ENCODE results near the gene FILIP1L. TPM values are rescaled to one million over a fixed set of nuclear protein-coding genes. Genes with fewer than 3 reads are reported as not detected.

The FILIP1L gene
- total and polyA plus RNA-seq, 2 of the 4 experiments (the other 2 are of a cell fraction) = 11.5 to 19.9 TPM

DNA sequence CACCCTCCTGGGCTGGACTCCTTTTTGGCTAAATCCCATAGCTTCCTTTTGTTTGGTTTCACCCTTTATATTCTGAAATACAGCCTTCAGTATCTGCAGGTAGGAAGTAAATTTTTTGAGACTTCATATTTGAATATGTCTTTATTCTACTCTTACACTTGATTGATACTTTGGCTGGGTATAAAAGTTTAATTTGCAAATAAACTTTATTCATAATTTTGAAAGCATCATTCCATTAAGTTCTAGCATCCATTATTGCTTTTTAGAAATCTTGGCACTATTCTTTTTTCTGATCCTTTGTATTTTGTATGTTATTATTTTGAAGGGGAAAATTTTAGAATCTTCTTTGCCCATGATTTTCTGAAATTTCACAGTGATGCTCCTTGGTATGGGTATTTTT lies 41.3 kb upstream of the FILIP1L start:
- Histone ChIP-seq H3K18ac (ENCODE audit: low read depth, low read length) (no peak overlapping the region), H4K91ac (ENCODE audit: insufficient read depth, low read depth, low read length) (no peak overlapping the region), H2BK120ac (ENCODE audit: low read depth, low read length) (no peak overlapping the region), H3K36me3 (ENCODE audit: control insufficient read depth, insufficient read depth, low read length) (no peaks in the 10 kb centered on the region), H2AFZ (replicated peaks; ENCODE audit: low read length, poor library complexity) (no peak overlapping the region), H3K56ac (ENCODE audit: extremely low read depth, insufficient read depth, low read length) (no peak overlapping the region), H3K14ac (replicated peaks; ENCODE audit: low read depth, low read length) (no peak overlapping the region), H2AK5ac (ENCODE audit: low read depth, low read length) (no peak overlapping the region), H2AK9ac (replicated peaks; ENCODE audit: low read depth, low read length, poor library complexity) (no peak overlapping the region), H4K20me1 (ENCODE audit: insufficient read depth, low read length) (no peaks in the 10 kb centered on the region), H2BK20ac (ENCODE audit: low read depth, low read length) (no peak overlapping the region), H3K9ac (ENCODE audit: low read depth, low read length) (no peak overlapping the region), H3K4ac (ENCODE audit: low read depth, low read length) (no peak overlapping the region), H4K8ac (ENCODE audit: low read depth in 2 of 2, low read length in 2 of 2) (no peak overlapping the region), H3K27me3 (ENCODE audit: control insufficient read depth, insufficient read depth, low read length) (no peaks in the 10 kb centered on the region), H3K9me3 (ENCODE audit: control insufficient read depth, insufficient read depth, low read length) (peaks cover 5% of the 10 kb centered on the region), H3K79me1 (ENCODE audit: low read depth in 1 of 2, low read length in 2 of 2) (no peaks in the 10 kb centered on the region), H3K23ac (ENCODE audit: low read depth, low read length) (no peak overlapping the region), H3K9me1 (ENCODE audit: insufficient read depth, low read length) (no peaks in the 10 kb centered on the region), H3K4me2 (ENCODE audit: low read depth, low read length) (no peak overlapping the region), H4K5ac (ENCODE audit: low read depth, low read length) (no peak overlapping the region), H2BK5ac (ENCODE audit: low read depth, low read length, poor library complexity, severe bottlenecking) (no peak overlapping the region), H3K27ac (ENCODE audit: insufficient read depth, low read length) (no peak overlapping the region), H2BK15ac (ENCODE audit: low read depth, low read length) (no peak overlapping the region), H3K4me1 (ENCODE audit: control insufficient read depth, insufficient read depth, low read length) (peaks cover 5% of the 10 kb centered on the region), H3K4me3 (ENCODE audit: insufficient read depth, low read depth, low read length) (no peak overlapping the region)
- BruUV-seq (replicated peaks) = no TSS peak
- ATAC-seq (ENCODE audit: low read depth) = no peak
- in situ Hi-C loops (cut with MboI; ENCODE audit: low sequenced_read_pairs) (no loop called here), intact Hi-C loops (cut with micrococcal nuclease) (no loop called here), dilution Hi-C loops (cut with HindIII; ENCODE audit: low sequenced_read_pairs, unreplicated experiment) (no loop called here)
- CTCF ChIA-PET = no interaction called here
- DNase-seq = no peak
- POLR2A ChIA-PET (ENCODE audit: unreplicated experiment) = interaction anchor here (0.6 kb wide), 1 partner anchor 115 kb away, joined by 3 read pairs; no protein-coding TSS in a partner anchor
- TF ChIP-seq CEBPB (IDR thresholded peaks at IDR 0.05; ENCODE audit: low read depth, low read length) (no peak), SMC3 (IDR thresholded peaks at IDR 0.05; ENCODE audit: low read depth, low read length) (no peak), BHLHE40 (IDR thresholded peaks at IDR 0.05; ENCODE audit: low read depth, low read length) (no peak), MAZ (IDR thresholded peaks at IDR 0.05; ENCODE audit: borderline replicate concordance, low read depth, low read length) (no peak), RAD21 (IDR thresholded peaks at IDR 0.05; ENCODE audit: low read length) (no peak), RCOR1 (IDR thresholded peaks at IDR 0.05; ENCODE audit: insufficient replicate concordance, low read length) (no peak), FOS (IDR thresholded peaks at IDR 0.05; ENCODE audit: low read depth, low read length) (no peak), RFX5 (IDR thresholded peaks at IDR 0.05; ENCODE audit: low read depth, low read length) (no peak), MXI1 (IDR thresholded peaks at IDR 0.05; ENCODE audit: borderline replicate concordance, low read depth, low read length) (no peak), POLR2A (IDR thresholded peaks at IDR 0.05; ENCODE audit: low read depth, low read length) (no peak), MAFK (IDR thresholded peaks at IDR 0.05; ENCODE audit: low read depth, low read length) (no peak), CHD1 (IDR thresholded peaks at IDR 0.05; ENCODE audit: low read depth, low read length) (no peak), NFE2L2 (IDR thresholded peaks at IDR 0.05; ENCODE audit: low read depth, low read length) (no peak)
- TF ChIP-seq, protein P1, sequence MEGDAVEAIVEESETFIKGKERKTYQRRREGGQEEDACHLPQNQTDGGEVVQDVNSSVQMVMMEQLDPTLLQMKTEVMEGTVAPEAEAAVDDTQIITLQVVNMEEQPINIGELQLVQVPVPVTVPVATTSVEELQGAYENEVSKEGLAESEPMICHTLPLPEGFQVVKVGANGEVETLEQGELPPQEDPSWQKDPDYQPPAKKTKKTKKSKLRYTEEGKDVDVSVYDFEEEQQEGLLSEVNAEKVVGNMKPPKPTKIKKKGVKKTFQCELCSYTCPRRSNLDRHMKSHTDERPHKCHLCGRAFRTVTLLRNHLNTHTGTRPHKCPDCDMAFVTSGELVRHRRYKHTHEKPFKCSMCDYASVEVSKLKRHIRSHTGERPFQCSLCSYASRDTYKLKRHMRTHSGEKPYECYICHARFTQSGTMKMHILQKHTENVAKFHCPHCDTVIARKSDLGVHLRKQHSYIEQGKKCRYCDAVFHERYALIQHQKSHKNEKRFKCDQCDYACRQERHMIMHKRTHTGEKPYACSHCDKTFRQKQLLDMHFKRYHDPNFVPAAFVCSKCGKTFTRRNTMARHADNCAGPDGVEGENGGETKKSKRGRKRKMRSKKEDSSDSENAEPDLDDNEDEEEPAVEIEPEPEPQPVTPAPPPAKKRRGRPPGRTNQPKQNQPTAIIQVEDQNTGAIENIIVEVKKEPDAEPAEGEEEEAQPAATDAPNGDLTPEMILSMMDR (conservative IDR thresholded peaks at IDR 0.05; ENCODE audit: low read depth, low read length) = no peak
- TF ChIP-seq, protein P2, sequence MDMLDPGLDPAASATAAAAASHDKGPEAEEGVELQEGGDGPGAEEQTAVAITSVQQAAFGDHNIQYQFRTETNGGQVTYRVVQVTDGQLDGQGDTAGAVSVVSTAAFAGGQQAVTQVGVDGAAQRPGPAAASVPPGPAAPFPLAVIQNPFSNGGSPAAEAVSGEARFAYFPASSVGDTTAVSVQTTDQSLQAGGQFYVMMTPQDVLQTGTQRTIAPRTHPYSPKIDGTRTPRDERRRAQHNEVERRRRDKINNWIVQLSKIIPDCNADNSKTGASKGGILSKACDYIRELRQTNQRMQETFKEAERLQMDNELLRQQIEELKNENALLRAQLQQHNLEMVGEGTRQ (IDR thresholded peaks at IDR 0.05; ENCODE audit: low read depth, low read length) = no peak
- TF ChIP-seq, protein P3, sequence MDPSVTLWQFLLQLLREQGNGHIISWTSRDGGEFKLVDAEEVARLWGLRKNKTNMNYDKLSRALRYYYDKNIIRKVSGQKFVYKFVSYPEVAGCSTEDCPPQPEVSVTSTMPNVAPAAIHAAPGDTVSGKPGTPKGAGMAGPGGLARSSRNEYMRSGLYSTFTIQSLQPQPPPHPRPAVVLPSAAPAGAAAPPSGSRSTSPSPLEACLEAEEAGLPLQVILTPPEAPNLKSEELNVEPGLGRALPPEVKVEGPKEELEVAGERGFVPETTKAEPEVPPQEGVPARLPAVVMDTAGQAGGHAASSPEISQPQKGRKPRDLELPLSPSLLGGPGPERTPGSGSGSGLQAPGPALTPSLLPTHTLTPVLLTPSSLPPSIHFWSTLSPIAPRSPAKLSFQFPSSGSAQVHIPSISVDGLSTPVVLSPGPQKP (IDR thresholded peaks at IDR 0.05; ENCODE audit: borderline replicate concordance, low read depth, low read length) = no peak

All from IMR-90 (cell line).